ENCODE results near the gene ZNF575.
A peak's percentile ranks its signal among the peaks of the same experiment; 100 is the strongest.

Gene ZNF575

GRCh38 chr19:43575955-43576878 is 43.2 kb downstream of the ZNF575 start:
- no peak overlapping the region for H2AFZ ChIP-seq (ENCODE audit: low read length)
- H3K36me3 ChIP-seq (ENCODE audit: insufficient read depth, low read length) = no peaks in the 10 kb centered on the region
- no peaks in the 10 kb centered on the region for H3K27me3 ChIP-seq (ENCODE audit: insufficient read depth, low read length, poor library complexity, severe bottlenecking)
- peak overlapping the region; percentile 28 for H3K9ac ChIP-seq (ENCODE audit: low read depth, low read length, poor library complexity, severe bottlenecking)
- peak overlapping the region; percentile 48 for H3K4me3 ChIP-seq (ENCODE audit: low read length, poor library complexity, severe bottlenecking)
- no peaks in the 10 kb centered on the region for H3K9me3 ChIP-seq (ENCODE audit: insufficient read depth, low read depth, low read length)
- no peaks in the 10 kb centered on the region for H3K9me2 ChIP-seq (replicated peaks; ENCODE audit: low read depth, low read length)
- peaks cover 61% of the 10 kb centered on the region for H3K79me2 ChIP-seq (ENCODE audit: insufficient read depth, low read length)
- peaks cover 38% of the 10 kb centered on the region for H3K4me1 ChIP-seq (ENCODE audit: insufficient read depth, low read length, poor library complexity, severe bottlenecking)
- peak overlapping the region; percentile 61 for H3K4me2 ChIP-seq (ENCODE audit: low read depth, low read length, poor library complexity, severe bottlenecking)
- H3F3A ChIP-seq (ENCODE audit: low read depth) = no peaks in the 10 kb centered on the region
- TF ChIP-seq EZH2phosphoT487 (IDR thresholded peaks at IDR 0.05; ENCODE audit: borderline replicate concordance) (no peak), CTCF (conservative IDR thresholded peaks at IDR 0.05; ENCODE audit: low read length) (no peak)
- no peaks in the 10 kb centered on the region for H4K20me1 ChIP-seq (ENCODE audit: insufficient read depth, low read length, poor library complexity, severe bottlenecking)

GRCh38 chr19:43578787-43579186 is 45.8 kb downstream of the ZNF575 start:
- H3K9me3 ChIP-seq (ENCODE audit: insufficient read depth, low read depth, low read length) = no peaks in the 10 kb centered on the region
- peaks cover 68% of the 10 kb centered on the region for H3K79me2 ChIP-seq (ENCODE audit: insufficient read depth, low read length)
- TF ChIP-seq CTCF (conservative IDR thresholded peaks at IDR 0.05; ENCODE audit: low read length) = no peak
- no peak for TF ChIP-seq EZH2phosphoT487 (IDR thresholded peaks at IDR 0.05; ENCODE audit: borderline replicate concordance)
- peak overlapping the region; percentile 99 for H3K9ac ChIP-seq (ENCODE audit: low read depth, low read length, poor library complexity, severe bottlenecking)
- peaks cover 47% of the 10 kb centered on the region for H3K4me1 ChIP-seq (ENCODE audit: insufficient read depth, low read length, poor library complexity, severe bottlenecking)
- H3K27me3 ChIP-seq (ENCODE audit: insufficient read depth, low read length, poor library complexity, severe bottlenecking) = no peaks in the 10 kb centered on the region
- no peaks in the 10 kb centered on the region for H3K9me2 ChIP-seq (replicated peaks; ENCODE audit: low read depth, low read length)
- peak overlapping the region; percentile 22 for H3K4me3 ChIP-seq (ENCODE audit: low read length, poor library complexity, severe bottlenecking)
- peak overlapping the region; percentile 94 for H3K4me2 ChIP-seq (ENCODE audit: low read depth, low read length, poor library complexity, severe bottlenecking)
- H3F3A ChIP-seq (ENCODE audit: low read depth) = no peaks in the 10 kb centered on the region
- H3K36me3 ChIP-seq (ENCODE audit: insufficient read depth, low read length) = no peaks in the 10 kb centered on the region
- H2AFZ ChIP-seq (ENCODE audit: low read length) = no peak overlapping the region
- no peaks in the 10 kb centered on the region for H4K20me1 ChIP-seq (ENCODE audit: insufficient read depth, low read length, poor library complexity, severe bottlenecking)

GRCh38 chr19:43581467-43581866 is 48.5 kb downstream of the ZNF575 start:
- Histone ChIP-seq H3K27me3 (ENCODE audit: insufficient read depth, low read length, poor library complexity, severe bottlenecking) (no peaks in the 10 kb centered on the region), H3K79me2 (ENCODE audit: insufficient read depth, low read length) (peaks cover 77% of the 10 kb centered on the region), H3K9me2 (replicated peaks; ENCODE audit: low read depth, low read length) (no peaks in the 10 kb centered on the region), H4K20me1 (ENCODE audit: insufficient read depth, low read length, poor library complexity, severe bottlenecking) (no peaks in the 10 kb centered on the region), H3K9ac (ENCODE audit: low read depth, low read length, poor library complexity, severe bottlenecking) (peak overlapping the region; percentile 99), H2AFZ (ENCODE audit: low read length) (no peak overlapping the region), H3K4me1 (ENCODE audit: insufficient read depth, low read length, poor library complexity, severe bottlenecking) (peaks cover 50% of the 10 kb centered on the region), H3F3A (ENCODE audit: low read depth) (no peaks in the 10 kb centered on the region), H3K4me3 (ENCODE audit: low read length, poor library complexity, severe bottlenecking) (peak overlapping the region; percentile 100), H3K36me3 (ENCODE audit: insufficient read depth, low read length) (no peaks in the 10 kb centered on the region; the same call in 1 of the 2 replicates), H3K4me2 (ENCODE audit: low read depth, low read length, poor library complexity, severe bottlenecking) (peak overlapping the region; percentile 94), H3K9me3 (ENCODE audit: insufficient read depth, low read depth, low read length) (no peaks in the 10 kb centered on the region)
- TF ChIP-seq EZH2phosphoT487 (IDR thresholded peaks at IDR 0.05; ENCODE audit: borderline replicate concordance) (no peak), CTCF (conservative IDR thresholded peaks at IDR 0.05; ENCODE audit: low read length) (no peak)
